GM21423 (cell line): ENCODE measurements around the gene MMP25.

Experiments used
- ATAC-seq: cut with Tn5 transposase; IDR thresholded peaks from one replicate; pipeline ENCODE4 v1.9.1; 2021; ENCODE audit warnings: mild to moderate bottlenecking, moderate library complexity; ENCODE audit not compliant: unreplicated experiment

The MMP25 gene, protein sequence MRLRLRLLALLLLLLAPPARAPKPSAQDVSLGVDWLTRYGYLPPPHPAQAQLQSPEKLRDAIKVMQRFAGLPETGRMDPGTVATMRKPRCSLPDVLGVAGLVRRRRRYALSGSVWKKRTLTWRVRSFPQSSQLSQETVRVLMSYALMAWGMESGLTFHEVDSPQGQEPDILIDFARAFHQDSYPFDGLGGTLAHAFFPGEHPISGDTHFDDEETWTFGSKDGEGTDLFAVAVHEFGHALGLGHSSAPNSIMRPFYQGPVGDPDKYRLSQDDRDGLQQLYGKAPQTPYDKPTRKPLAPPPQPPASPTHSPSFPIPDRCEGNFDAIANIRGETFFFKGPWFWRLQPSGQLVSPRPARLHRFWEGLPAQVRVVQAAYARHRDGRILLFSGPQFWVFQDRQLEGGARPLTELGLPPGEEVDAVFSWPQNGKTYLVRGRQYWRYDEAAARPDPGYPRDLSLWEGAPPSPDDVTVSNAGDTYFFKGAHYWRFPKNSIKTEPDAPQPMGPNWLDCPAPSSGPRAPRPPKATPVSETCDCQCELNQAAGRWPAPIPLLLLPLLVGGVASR

DNA sequence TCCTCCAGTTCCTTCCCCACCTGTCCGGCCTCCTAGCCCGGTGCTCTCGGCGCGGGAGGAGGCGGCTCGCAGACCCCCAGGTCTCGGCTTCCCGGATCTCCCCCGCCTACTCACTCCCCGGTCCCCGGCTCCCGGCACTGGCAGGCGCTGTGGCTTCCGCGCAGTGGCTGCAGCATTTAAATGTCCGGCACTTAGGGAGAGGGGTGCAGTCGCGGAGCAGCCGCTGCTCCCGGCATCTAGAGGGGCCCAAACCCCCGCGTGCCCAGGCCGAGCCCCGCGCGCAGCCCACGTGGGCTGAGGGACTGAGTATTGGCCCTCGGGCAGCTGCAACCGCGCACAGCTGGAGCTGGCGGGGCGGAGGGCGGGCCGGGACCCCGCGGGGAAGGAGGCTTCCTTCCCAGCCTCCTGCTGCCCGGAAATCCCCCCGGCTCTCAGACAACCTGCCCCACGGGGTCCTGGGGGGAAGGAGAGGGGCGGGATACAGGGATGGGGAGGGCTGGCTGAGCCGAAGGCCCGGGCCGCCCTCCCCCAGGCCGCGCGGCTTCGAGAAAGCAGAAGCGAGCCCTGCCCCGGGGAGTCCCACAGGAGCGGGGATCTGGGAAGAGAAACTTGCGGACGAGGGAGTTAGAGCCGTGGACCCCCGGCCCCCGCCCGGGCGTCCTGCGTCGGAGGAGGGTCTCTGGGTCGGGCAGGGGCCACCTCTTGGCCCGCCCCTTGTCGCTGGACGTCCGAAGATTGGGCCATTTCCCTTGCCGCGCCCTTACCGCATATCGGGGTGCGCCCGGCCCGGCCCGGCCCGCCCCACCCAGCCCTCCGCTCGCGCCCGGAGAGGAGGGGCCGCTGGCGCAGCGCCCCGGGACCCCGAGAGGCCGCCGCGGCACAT lies at the start of gene MMP25:
MMP25 (plus strand) TSS at position 804 of the 883 bp plus-strand sequence. CDS start 357 bp downstream, outside the sequence.
- no peak for ATAC-seq

DNA sequence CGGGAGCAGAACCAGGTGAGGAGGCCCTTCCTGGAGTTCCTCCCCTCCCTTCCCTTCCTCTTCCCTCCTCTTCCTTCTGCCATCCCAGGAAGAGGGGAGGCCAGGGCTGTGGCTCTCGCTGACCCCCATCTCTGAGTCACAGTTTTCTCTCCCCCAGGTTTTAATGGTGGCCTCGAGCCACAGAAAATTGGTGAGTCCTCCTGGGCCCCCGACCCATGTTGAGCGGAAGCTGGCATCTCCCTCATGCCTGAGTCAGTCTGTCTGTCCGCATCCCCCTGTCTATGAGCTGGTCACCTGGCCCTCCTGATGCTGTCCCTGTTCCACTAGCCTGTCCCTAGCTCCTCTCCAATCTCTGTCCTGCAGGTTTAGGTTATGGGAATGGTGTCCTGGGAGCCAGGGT lies 46.4 kb upstream of the MMP25 start:
- no peak for ATAC-seq

- ATAC-seq: no peak
Measured at GRCh38 chr16:3000540-3000939, 45.8 kb upstream of the MMP25 start.

DNA sequence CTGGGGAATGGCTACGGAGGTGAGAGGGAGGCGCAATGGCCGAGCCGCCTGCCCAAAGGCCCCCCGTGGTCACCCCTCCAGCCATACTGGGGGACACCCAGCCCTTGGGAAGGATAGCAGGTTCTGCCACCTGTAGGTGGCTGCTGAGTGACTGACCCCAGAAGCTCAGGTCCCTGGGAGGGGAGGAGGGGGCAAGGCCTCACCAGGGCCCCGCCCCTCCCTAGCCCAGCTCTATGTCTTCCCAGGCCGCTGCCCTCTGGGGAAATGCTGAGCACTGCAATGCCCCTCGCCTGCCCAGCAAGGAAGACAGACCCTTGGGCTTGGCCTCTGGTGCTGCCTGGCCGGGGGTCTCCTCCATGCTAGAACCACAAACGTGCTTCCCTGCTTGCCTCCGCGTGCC lies 45.0 kb upstream of the MMP25 start:
- no peak for ATAC-seq

GRCh38 chr16:3003582-3004270 lies 42.6 kb upstream of the MMP25 start:
- ATAC-seq: peak; percentile 91

DNA sequence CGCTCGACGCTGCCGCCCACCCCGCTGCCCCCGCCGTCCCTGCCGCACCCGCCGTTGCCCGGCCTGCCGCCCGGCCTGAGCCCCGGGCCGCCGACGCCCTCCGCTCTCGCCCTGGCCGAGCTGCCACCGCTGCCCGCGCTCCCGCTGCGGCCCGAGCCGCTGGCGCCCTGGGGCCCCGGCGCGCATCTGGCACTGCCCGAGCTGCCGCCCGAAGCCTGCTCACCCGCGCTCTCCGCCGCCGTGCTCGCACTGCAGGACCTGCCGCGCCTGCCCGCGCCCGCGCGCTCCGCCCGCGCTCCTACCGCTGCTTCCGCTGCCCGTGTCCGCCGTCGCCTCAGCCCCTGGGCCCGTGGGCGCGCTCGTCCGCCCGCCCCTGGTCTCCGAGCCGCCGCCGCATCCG lies 42.0 kb upstream of the MMP25 start:
- ATAC-seq: no peak

DNA sequence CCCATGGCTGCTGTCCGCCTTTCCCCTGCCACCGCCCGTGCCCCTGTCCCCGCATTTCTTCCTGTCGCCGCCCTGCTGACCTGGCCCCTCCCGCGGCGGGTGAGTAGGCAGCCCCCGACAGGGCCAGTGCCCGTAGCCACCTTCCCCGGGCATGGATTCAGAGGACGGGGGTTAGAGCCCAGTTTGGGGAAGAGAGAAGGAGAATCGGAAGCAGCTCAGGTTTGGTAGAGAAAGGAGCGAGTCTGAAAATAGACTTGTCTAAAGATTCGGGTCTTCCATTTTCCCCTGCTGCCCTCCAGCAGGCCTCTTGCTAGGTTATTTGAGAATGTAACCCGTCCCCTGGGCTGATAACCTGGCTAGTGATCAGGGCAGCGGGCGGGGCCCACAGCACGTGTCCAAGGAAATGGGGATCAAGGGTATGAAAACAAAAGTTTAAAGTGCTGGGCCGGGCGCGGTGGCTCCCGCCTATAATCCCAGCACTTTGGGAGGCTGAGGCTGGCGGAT lies 41.5 kb upstream of the MMP25 start:
- no peak for ATAC-seq

DNA sequence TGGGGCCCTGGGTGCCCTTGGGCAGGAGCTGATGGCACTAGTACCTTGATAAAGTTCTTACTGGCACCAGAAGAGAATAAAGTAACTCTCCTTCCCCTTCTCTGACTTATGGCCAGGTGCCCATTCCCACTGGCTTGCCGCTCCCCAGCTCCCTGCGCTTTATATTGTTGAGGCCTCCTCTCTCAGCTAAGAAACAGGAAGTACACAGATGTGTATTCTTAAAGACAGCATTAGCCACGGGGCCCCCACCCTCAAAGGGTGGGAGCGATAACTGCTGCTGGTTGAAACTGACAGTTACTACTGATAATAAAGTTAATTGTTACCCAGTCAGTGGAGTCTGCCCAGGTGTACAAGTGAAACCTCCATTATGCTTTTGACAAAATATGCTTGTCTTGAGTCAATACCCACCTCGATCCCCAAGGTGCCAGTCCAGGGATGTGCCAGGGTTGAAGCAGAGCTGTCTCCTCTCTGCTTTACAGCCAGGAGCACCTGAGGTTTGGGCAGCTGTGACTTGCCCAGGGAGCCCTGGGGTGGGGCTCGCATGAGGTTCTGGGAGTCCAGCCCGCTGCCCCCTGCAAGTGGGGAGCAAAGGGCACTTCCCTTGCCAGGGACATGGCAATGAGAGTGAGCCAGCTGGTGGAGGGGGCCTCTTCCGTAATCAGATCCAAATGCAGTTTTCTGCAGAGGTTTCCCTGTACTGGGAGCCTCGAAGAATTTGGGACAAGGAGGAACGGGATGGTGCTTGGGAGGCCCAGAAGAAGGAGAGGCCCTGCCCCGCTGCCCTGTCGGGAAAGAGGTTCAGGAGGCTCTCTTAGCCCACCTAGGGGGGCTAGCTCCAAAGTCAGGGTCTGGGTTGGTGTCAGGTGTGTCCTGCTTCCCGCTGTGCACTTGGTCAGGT lies 39.1 kb upstream of the MMP25 start:
- no peak for ATAC-seq

GRCh38 chr16:3007957-3008689 lies 38.2 kb upstream of the MMP25 start:
- ATAC-seq: no peak

DNA sequence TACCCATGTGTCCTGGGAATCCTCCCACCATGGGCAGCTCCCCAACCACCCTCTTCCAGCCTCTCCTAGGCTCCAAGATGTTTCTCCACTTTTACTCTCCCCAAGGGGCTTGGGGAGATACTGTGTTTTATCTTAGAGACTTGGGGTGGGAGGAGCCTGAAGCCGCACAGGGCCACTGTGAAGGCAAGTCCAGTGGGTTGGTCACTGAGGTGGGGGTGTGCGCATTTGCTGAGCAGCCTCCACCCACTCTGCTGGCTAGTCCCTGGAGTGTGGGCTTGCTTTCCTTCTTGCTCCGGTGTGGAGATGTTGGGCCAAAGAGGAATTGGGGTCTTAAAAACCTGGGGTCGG lies 37.7 kb upstream of the MMP25 start:
- ATAC-seq: no peak

DNA sequence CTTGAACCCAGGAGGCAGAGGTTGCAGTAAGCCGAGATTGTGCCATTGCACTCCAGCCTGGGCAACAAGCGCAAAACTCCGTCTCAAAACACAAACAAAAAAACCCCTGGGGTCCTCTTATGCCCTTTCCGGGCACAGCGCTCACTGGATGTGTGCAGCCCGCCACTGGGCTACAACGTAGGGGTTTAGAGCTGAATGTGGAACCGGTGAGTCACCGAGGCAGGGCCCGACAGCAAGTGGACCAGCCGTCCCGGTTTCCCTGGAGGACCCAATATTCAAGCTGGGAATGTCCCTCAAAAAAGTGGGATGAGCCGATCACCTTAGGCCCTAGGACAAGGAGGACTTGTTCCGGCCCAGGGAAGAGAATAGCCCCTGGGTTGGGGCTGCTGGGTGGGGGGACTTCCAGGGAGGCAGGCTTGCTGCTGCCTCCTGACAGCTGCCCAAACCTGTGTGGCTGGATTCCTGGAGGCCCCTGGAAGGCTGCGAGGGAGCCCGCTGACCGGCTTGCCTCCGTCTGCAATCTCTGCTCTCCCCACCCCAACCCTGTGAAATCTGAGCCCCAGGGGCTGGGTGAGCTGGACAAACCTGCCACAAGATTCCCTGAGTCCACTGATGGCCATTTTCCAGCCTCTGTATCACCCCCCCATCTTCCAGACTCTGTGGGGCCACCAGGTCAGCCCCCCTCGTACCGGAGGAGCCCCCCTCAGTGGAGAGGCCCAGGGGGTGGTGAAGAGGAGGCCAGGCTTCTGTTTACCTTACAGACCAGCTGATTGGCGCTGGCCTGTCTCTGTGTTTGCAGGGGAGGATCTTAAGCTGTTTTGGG lies 36.6 kb upstream of the MMP25 start:
- no peak for ATAC-seq

DNA sequence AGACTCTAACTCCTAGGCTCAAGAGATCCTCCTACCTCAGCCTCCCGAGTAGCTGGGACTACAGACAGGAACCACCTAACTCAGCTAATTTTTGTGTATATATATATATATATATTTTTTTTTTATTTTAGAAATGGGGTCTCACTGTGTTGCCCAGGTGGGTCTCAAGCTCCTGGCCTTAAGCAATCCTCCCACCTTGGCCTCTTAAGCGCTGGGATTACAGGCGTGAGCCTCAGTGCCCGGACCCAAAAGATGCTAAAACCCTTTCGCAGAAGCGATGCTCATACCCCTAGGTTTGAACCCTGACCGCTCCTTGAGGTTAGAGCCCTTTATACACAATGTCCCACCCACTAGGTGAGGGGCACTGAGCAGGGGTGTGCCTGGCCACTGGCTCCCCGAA lies 35.9 kb upstream of the MMP25 start:
- no peak for ATAC-seq

DNA sequence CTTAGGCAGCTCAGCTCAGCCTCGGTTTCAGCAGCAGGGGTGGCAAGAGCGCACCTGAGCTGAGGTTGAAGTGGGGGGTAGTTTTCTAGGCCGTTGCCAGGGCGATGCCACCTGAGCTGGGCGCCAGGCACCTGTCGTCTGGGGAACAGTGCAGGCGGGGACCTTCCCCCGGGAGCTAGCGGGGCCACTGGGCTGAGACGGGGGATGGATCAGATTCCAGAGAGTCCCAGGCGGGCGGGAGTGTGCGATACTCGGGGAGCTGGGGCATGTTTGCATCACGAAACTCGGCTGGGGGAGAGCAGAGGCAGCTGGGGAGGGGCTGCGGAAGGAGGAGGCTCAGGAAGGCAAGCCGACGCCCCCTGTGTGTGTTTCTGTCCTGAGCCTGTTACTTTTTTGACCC lies 34.1 kb upstream of the MMP25 start:
- ATAC-seq: no peak

- ATAC-seq: no peak
Measured at GRCh38 chr16:3012828-3013420, 33.4 kb upstream of the MMP25 start, which contains the start of gene CLDN9. Gene CLDN9, plus strand, starts transcription at chr16:3012923. Its CDS starts 440 bp downstream, at chr16:3013363.

DNA sequence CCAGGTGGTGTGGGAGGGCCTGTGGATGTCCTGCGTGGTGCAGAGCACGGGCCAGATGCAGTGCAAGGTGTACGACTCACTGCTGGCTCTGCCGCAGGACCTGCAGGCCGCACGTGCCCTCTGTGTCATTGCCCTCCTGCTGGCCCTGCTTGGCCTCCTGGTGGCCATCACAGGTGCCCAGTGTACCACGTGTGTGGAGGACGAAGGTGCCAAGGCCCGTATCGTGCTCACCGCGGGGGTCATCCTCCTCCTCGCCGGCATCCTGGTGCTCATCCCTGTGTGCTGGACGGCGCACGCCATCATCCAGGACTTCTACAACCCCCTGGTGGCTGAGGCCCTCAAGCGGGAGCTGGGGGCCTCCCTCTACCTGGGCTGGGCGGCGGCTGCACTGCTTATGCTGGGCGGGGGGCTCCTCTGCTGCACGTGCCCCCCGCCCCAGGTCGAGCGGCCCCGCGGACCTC lies 32.8 kb upstream of the MMP25 start:
- no peak for ATAC-seq

GRCh38 chr16:3013998-3014690 lies 32.2 kb upstream of the MMP25 start:
- ATAC-seq: no peak

DNA sequence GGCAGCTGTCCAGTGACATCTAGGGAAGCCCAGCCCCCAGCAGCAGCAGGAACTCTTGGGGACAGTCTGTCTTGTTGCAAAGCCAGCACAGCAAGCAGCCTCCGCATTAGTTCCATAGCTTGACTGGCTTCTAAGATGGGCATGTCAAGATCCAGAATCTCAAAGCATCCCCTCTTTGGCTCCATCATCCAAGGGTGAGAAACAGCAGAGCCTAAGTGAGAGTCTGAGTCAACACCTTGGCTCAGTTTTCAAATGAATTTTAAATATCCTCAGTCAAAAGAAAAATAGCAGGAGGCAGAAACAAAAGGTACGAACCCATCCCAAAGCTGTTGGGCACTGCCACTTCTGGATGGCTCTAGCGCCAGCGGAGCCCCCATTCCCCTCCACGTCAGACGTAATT lies 31.4 kb upstream of the MMP25 start:
- ATAC-seq: no peak
